OCI-LY1 (cell line): Measurements from ENCODE around the gene OR56A1.

Experiments
- CTCF ChIP-seq: fragments of 200-600 bp; sonication (generic), shearing (Covaris generic); IDR thresholded peaks from 2 replicates; pipeline ENCODE4 v1.5.1; 2017; ENCODE audit warnings: mild to moderate bottlenecking, antibody characterized with exemption, low read length, moderate library complexity, mixed read lengths
- EZH2 ChIP-seq: fragments of 200-600 bp; sonication (generic), shearing (Covaris generic); IDR thresholded peaks from 2 replicates; pipeline ENCODE4 v1.8.0; 2017; ENCODE audit warnings: borderline replicate concordance, mixed run types, mild to moderate bottlenecking, antibody characterized with exemption, low read length, moderate library complexity, mixed read lengths

- TF ChIP-seq CTCF, result no peak
- no peak for TF ChIP-seq EZH2
Measured at GRCh38 chr11:5983443-5983842, 47.1 kb downstream of the OR56A1 start.
